ENCODE data around the gene TRIM41. TPM values are rescaled to one million over a fixed set of nuclear protein-coding genes. Genes with fewer than 3 reads are reported as not detected.

TRIM41 gene
- total and polyA plus RNA-seq, 2 of the 13 experiments (the other 11 are each of a cell fraction or from before 2014, with no cell fraction given), result 10.2 to 16.7 TPM

GRCh38 chr5:181221792-181222629, 1.1 kb upstream of the TRIM41 start (continued):
- TF ChIP-seq YEATS4 (CRISPR knock-in tag; IDR thresholded peaks at IDR 0.05; ENCODE audit: borderline replicate concordance), result 0 out of 2 replicates have a peak, but pooled peaks have one; percentile 26
- TF ChIP-seq ZNF672 (CRISPR knock-in tag; IDR thresholded peaks at IDR 0.05), result peak; percentile 59; the same call in 1 of the 2 replicates
- TF ChIP-seq ZNF710 (CRISPR knock-in tag; IDR thresholded peaks at IDR 0.05; ENCODE audit: borderline replicate concordance), result 0 out of 2 replicates have a peak, but pooled peaks have one; percentile 56
- TF ChIP-seq SMYD3 (CRISPR knock-in tag; IDR thresholded peaks at IDR 0.05), result no peak
- TF ChIP-seq ZNF644 (CRISPR knock-in tag; IDR thresholded peaks at IDR 0.05; ENCODE audit: low read depth), result peak; percentile 73
- peak; percentile 5; the same call in 1 of the 2 replicates for TF ChIP-seq SIN3B (IDR thresholded peaks at IDR 0.05; ENCODE audit: low read length)
- TF ChIP-seq HMGXB4 (CRISPR knock-in tag; IDR thresholded peaks at IDR 0.05; ENCODE audit: borderline replicate concordance in 1 of 2, low read depth in 1 of 2), result peak; percentile 100
- peak; percentile 53; the same call in 1 of the 2 replicates for TF ChIP-seq MYNN (CRISPR knock-in tag; IDR thresholded peaks at IDR 0.05; ENCODE audit: low read depth)
- TF ChIP-seq ZNF720 (CRISPR knock-in tag; IDR thresholded peaks at IDR 0.05), result 0 out of 2 replicates have a peak, but pooled peaks have one; percentile 83
- TF ChIP-seq ZNF777 (CRISPR knock-in tag; IDR thresholded peaks at IDR 0.05), result peak; percentile 70
- peak; percentile 72 for TF ChIP-seq RXRA (CRISPR knock-in tag; IDR thresholded peaks at IDR 0.05)
- 0 out of 2 replicates have a peak, but pooled peaks have one; percentile 37 for TF ChIP-seq ZBTB39 (CRISPR knock-in tag; IDR thresholded peaks at IDR 0.05)
- 0 out of 2 replicates have a peak, but pooled peaks have one; percentile 74 for TF ChIP-seq PBX3 (CRISPR knock-in tag; IDR thresholded peaks at IDR 0.05; ENCODE audit: borderline replicate concordance)
- no peak for TF ChIP-seq RBM39 (IDR thresholded peaks at IDR 0.05; ENCODE audit: low read depth, low read length, poor library complexity, severe bottlenecking)
- peak; percentile 72 for TF ChIP-seq IRF2 (CRISPR knock-in tag; IDR thresholded peaks at IDR 0.05)
- TF ChIP-seq CREB1 (IDR thresholded peaks at IDR 0.05), result no peak
- TF ChIP-seq CREB1 (CRISPR knock-in tag; IDR thresholded peaks at IDR 0.05), result no peak
- peak; percentile 94 for TF ChIP-seq ZNF589 (CRISPR knock-in tag; conservative IDR thresholded peaks at IDR 0.05)
- no peak for TF ChIP-seq TSC22D2 (CRISPR knock-in tag; IDR thresholded peaks at IDR 0.05; ENCODE audit: borderline replicate concordance)
- peak; percentile 44 for TF ChIP-seq SIX1 (CRISPR knock-in tag; IDR thresholded peaks at IDR 0.05; ENCODE audit: borderline replicate concordance)
- TF ChIP-seq NKX3-1 (CRISPR knock-in tag; IDR thresholded peaks at IDR 0.05), result peak; percentile 87
